ENCODE data around the gene ARTN.
A peak's percentile ranks its signal among the peaks of the same experiment; 100 is the strongest.

ARTN gene

GRCh38 chr1:43973981-43974442 lies 40.4 kb downstream of the ARTN start:
- no peak overlapping the region for H2AK5ac ChIP-seq (ENCODE audit: low read length, severe bottlenecking)
- H3K23ac ChIP-seq (ENCODE audit: low read length in 2 of 2): no peak overlapping the region
- no peak overlapping the region for H2BK12ac ChIP-seq (ENCODE audit: low read length in 2 of 2)
- H3K14ac ChIP-seq (ENCODE audit: low read length in 2 of 2): no peak overlapping the region
- DNase-seq: no peak
- H3K36me3 ChIP-seq (ENCODE audit: control insufficient read depth in 1 of 2, insufficient read depth in 2 of 2, low read depth in 1 of 2, low read length in 2 of 2): peaks cover 46 to 50% of the 10 kb centered on the region in 2 experiments
- no peak overlapping the region for H2BK120ac ChIP-seq (ENCODE audit: low read depth, low read length)
- H3K4me3 ChIP-seq (ENCODE audit: insufficient read depth in 1 of 2, low read depth in 1 of 2, low read length in 2 of 2): peak overlapping the region; percentile 97 to 98
- H3K9me3 ChIP-seq (ENCODE audit: control insufficient read depth, low read length): no peaks in the 10 kb centered on the region
- H2AFZ ChIP-seq (ENCODE audit: low read depth, low read length): peak overlapping the region; percentile 80
- peaks cover 40% of the 10 kb centered on the region for H3K4me1 ChIP-seq (ENCODE audit: control insufficient read depth, insufficient read depth, low read depth, low read length)
- H4K91ac ChIP-seq (ENCODE audit: low read length): no peak overlapping the region
- peak overlapping the region; percentile 63 for H4K8ac ChIP-seq (ENCODE audit: low read length)
- no peak overlapping the region for H3K18ac ChIP-seq (ENCODE audit: low read depth in 1 of 2, low read length in 2 of 2)
- H2BK15ac ChIP-seq (ENCODE audit: low read depth, poor library complexity, severe bottlenecking): no peak overlapping the region
- peak overlapping the region; percentile 7 to 83 for H3K4ac ChIP-seq (ENCODE audit: low read depth in 1 of 2, low read length in 2 of 2)
- no peak overlapping the region for H3K27ac ChIP-seq (ENCODE audit: low read length, poor library complexity, severe bottlenecking)
- H2BK5ac ChIP-seq (ENCODE audit: low read depth, low read length, poor library complexity, severe bottlenecking): no peak overlapping the region
- WGBS: 46% methylated on average over 9 of the region's 9 CpGs
- H3K79me1 ChIP-seq (replicated peaks; ENCODE audit: low read length, poor library complexity, severe bottlenecking): peaks cover 46% of the 10 kb centered on the region
- H3K9ac ChIP-seq (ENCODE audit: low read length): peak overlapping the region; percentile 96
- H3K4me2 ChIP-seq (ENCODE audit: low read length, poor library complexity, severe bottlenecking): peak overlapping the region; percentile 98
- no peaks in the 10 kb centered on the region for H3K27me3 ChIP-seq (ENCODE audit: control insufficient read depth in 1 of 2, insufficient read depth in 1 of 2, low read length in 2 of 2)

- Histone ChIP-seq H3K79me1 (replicated peaks; ENCODE audit: low read length, poor library complexity, severe bottlenecking) (peaks cover 46% of the 10 kb centered on the region), H2AK5ac (ENCODE audit: low read length, severe bottlenecking) (no peak within 1 kb of the TSS), H3K4me1 (ENCODE audit: control insufficient read depth, insufficient read depth, low read depth, low read length) (peaks cover 41% of the 10 kb centered on the region), H3K27ac (ENCODE audit: low read length, poor library complexity, severe bottlenecking) (peak within 1 kb of the TSS; percentile 27), H2AFZ (ENCODE audit: low read depth, low read length) (peak within 1 kb of the TSS; percentile 97), H3K4me3 (ENCODE audit: insufficient read depth in 1 of 2, low read depth in 1 of 2, low read length in 2 of 2) (peak within 1 kb of the TSS; percentile 97 to 98), H2BK5ac (ENCODE audit: low read depth, low read length, poor library complexity, severe bottlenecking) (peak within 1 kb of the TSS; percentile 35), H2BK120ac (ENCODE audit: low read depth, low read length) (peak within 1 kb of the TSS; percentile 74), H3K4me2 (ENCODE audit: low read length, poor library complexity, severe bottlenecking) (peak within 1 kb of the TSS; percentile 98), H2BK15ac (ENCODE audit: low read depth, poor library complexity, severe bottlenecking) (peak within 1 kb of the TSS; percentile 39), H3K23ac (ENCODE audit: low read length in 2 of 2) (peak within 1 kb of the TSS in 1 of 2 experiments; percentile 99), H4K91ac (ENCODE audit: low read length) (peak within 1 kb of the TSS; percentile 92), H3K9me3 (ENCODE audit: control insufficient read depth, low read length) (no peaks in the 10 kb centered on the region), H2BK12ac (ENCODE audit: low read length in 2 of 2) (peak within 1 kb of the TSS in 1 of 2 experiments; percentile 33), H3K18ac (ENCODE audit: low read depth in 1 of 2, low read length in 2 of 2) (peak within 1 kb of the TSS; percentile 85 to 94), H3K14ac (ENCODE audit: low read length in 2 of 2) (peak within 1 kb of the TSS in 1 of 2 experiments; percentile 92), H3K27me3 (ENCODE audit: control insufficient read depth in 1 of 2, insufficient read depth in 1 of 2, low read length in 2 of 2) (no peaks in the 10 kb centered on the region), H4K8ac (ENCODE audit: low read length) (peak within 1 kb of the TSS; percentile 87), H3K36me3 (ENCODE audit: control insufficient read depth in 1 of 2, insufficient read depth in 2 of 2, low read depth in 1 of 2, low read length in 2 of 2) (peaks cover 46 to 50% of the 10 kb centered on the region in 2 experiments), H3K9ac (ENCODE audit: low read length) (peak within 1 kb of the TSS; percentile 96), H3K4ac (ENCODE audit: low read depth in 1 of 2, low read length in 2 of 2) (peak within 1 kb of the TSS; percentile 7 to 85)
- peak; percentile 94 for DNase-seq
- under 1% methylated on average over 74 of the region's 93 CpGs for WGBS
Observed at GRCh38 chr1:43974443-43975248, 41.0 kb downstream of the ARTN start, which contains the start of gene ATP6V0B. ATP6V0B (plus strand) TSS chr1:43974960; CDS start chr1:43975041, 81 bp downstream.

GRCh38 chr1:43975249-43975961 lies 41.8 kb downstream of the ARTN start:
- Histone ChIP-seq H3K18ac (ENCODE audit: low read depth in 1 of 2, low read length in 2 of 2) (peak overlapping the region; percentile 85 to 94), H4K91ac (ENCODE audit: low read length) (peak overlapping the region; percentile 92), H3K9me3 (ENCODE audit: control insufficient read depth, low read length) (no peaks in the 10 kb centered on the region), H3K79me1 (replicated peaks; ENCODE audit: low read length, poor library complexity, severe bottlenecking) (peaks cover 42% of the 10 kb centered on the region), H3K23ac (ENCODE audit: low read length in 2 of 2) (peak overlapping the region in 1 of 2 experiments; percentile 99), H3K14ac (ENCODE audit: low read length in 2 of 2) (peak overlapping the region in 1 of 2 experiments; percentile 92), H3K4me2 (ENCODE audit: low read length, poor library complexity, severe bottlenecking) (peak overlapping the region; percentile 88), H3K4ac (ENCODE audit: low read depth in 1 of 2, low read length in 2 of 2) (peak overlapping the region in 1 of 2 experiments; percentile 85), H2BK15ac (ENCODE audit: low read depth, poor library complexity, severe bottlenecking) (peak overlapping the region; percentile 39), H2AK5ac (ENCODE audit: low read length, severe bottlenecking) (no peak overlapping the region), H3K4me3 (ENCODE audit: insufficient read depth in 1 of 2, low read depth in 1 of 2, low read length in 2 of 2) (peak overlapping the region; percentile 97 to 98), H2BK12ac (ENCODE audit: low read length in 2 of 2) (no peak overlapping the region), H3K4me1 (ENCODE audit: control insufficient read depth, insufficient read depth, low read depth, low read length) (peaks cover 46% of the 10 kb centered on the region), H4K8ac (ENCODE audit: low read length) (no peak overlapping the region), H3K27ac (ENCODE audit: low read length, poor library complexity, severe bottlenecking) (peak overlapping the region; percentile 27), H2BK5ac (ENCODE audit: low read depth, low read length, poor library complexity, severe bottlenecking) (no peak overlapping the region), H3K9ac (ENCODE audit: low read length) (peak overlapping the region; percentile 96), H2AFZ (ENCODE audit: low read depth, low read length) (peak overlapping the region; percentile 5), H3K27me3 (ENCODE audit: control insufficient read depth in 1 of 2, insufficient read depth in 1 of 2, low read length in 2 of 2) (no peaks in the 10 kb centered on the region), H2BK120ac (ENCODE audit: low read depth, low read length) (peak overlapping the region; percentile 74), H3K36me3 (ENCODE audit: control insufficient read depth in 1 of 2, insufficient read depth in 2 of 2, low read depth in 1 of 2, low read length in 2 of 2) (peaks cover 46 to 50% of the 10 kb centered on the region in 2 experiments)
- 3% methylated on average over 27 of the region's 34 CpGs for WGBS
- peak; percentile 50 for DNase-seq

All from mesenchymal stem cell (in vitro differentiated cells and primary cell).